Activated T-cell treated with anti-CD3 and anti-CD28 coated beads for 24 hours (primary cell): ENCODE data around the gene C18orf63.

Experiments
- DNase-seq: peaks from one replicate; pipeline ENCODE4 v3.0.0-alpha.2; 2020; ENCODE audit warnings: low read depth

C18orf63 gene

DNA sequence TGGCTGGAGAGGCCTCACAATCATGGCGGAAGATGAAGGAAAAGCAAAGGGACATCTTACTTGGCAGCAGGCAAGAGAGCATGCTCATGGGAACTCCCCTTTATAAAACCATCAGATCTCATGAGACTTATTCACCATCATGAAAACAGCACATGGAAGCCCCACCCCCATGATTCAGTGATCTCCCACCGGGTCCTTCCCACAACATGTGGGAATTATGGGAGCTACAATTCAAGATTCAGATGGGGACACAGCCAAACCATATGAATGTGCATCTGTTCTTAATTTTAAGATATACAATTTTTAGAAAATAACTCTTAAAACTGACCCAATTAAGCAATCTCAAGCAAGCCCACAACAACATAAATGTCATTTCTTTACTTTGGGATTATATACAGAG is 12.6 kb downstream of the C18orf63 start:
- DNase-seq = no peak

DNA sequence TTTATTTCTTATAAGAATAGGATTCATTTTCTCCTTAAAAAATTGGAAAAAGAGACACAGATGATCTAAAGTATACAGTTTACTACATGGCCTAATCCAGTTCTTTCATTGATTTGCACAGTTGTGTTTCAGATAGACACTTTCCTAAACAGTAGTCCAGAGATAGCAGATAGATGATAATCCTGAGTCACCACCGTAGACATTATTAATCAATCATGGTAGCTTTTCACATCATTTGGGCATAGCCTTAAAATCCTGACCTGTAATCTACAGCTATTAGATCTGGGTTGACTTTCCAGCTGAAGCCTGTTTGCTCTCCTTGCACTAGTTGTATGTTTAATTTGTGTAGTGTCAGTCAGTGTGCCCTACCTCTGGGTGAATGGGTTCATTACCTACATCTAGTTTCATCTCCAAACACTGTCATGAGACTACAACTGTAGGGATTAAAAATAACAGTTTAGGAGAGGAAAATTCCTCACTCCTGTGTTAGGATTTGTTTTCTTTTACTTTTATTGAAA is 14.1 kb downstream of the C18orf63 start:
- no peak for DNase-seq

DNA sequence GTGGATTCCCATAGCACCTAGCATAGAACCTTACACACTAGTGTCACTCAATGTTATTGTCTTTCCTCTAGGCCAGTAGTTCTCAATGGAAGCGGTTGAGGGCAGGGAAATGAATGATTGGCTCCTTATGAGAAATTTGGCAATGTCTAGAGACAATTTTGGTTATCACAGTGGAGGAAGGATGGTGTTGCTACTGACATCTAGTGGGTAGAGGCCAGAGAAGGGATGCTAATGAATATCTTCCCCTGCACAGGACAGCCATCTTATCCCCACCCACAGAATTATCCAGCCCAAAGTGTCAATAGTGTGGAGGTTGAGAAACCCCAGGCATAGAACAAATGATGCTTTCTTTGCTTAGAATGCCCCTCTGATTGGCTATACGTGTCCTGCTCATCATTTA is 15.8 kb downstream of the C18orf63 start:
- DNase-seq = no peak

DNA sequence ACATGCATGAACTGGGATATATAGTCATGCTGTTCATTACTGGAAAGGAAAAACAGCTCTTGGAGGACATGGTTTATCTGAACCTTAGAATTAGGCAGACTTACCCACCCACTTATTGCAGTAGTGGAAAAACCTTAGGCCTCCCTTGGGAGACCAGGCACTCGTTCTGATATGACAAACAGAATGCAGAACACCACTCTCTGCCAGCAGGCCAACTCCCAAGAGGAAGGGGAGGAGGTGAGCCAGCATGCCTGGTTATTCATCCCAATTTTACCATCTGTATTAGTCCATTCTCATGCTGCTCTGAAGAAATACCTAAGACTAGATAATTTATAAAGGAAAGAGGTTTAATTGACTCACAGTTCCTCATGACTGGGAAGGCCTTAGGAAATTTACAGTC is 17.5 kb downstream of the C18orf63 start:
- DNase-seq = no peak

DNA sequence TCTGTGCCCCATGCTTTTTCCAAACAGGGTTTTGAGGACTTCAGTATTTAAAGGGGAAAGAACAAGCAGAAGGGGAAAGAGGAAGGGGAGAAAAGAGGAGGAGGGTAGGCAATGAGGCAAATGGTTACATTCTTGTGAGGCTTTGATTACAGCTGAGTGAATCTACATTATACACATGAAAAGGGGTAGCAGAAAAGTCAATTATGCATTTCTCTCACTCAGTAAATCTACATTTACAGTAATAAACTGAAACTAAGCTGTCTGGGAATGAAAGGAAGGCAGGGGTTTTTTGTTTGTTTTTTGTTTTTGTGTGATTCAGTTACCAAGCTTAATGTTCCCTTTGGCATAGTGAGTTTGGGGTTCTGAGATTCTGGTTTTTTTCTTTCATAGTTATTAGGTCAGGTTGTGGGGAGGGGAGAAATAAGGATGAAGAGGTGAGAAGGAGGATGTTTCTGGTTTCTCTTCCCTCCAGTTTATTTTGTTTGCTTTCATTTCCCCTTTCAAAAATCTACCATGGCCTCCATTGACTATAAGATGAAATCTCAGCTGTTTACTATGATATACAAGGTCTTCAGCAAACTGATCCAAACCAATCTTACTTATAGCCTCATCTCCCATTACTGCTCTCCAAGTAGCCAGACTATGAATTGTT is 18.7 kb downstream of the C18orf63 start:
- no peak for DNase-seq

DNA sequence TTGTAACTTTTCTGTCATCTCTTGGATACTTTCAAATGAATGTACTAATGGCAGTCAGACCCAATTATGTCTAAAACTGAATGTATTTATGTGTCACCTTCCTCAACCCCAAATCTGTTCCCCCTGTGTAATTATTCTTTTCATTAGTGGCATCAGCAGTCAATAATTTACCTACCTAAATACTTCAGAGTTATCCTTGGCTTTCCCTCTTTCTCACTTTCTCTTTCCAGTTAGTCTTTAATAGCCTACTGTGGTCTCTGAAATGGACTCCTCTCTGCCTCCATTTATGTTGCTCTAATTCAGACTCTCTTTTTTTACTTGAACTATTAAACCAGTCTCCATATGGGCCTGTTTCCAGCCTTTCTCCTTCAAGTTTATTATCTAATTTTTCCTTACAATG is 21.0 kb downstream of the C18orf63 start:
- no peak for DNase-seq

DNA sequence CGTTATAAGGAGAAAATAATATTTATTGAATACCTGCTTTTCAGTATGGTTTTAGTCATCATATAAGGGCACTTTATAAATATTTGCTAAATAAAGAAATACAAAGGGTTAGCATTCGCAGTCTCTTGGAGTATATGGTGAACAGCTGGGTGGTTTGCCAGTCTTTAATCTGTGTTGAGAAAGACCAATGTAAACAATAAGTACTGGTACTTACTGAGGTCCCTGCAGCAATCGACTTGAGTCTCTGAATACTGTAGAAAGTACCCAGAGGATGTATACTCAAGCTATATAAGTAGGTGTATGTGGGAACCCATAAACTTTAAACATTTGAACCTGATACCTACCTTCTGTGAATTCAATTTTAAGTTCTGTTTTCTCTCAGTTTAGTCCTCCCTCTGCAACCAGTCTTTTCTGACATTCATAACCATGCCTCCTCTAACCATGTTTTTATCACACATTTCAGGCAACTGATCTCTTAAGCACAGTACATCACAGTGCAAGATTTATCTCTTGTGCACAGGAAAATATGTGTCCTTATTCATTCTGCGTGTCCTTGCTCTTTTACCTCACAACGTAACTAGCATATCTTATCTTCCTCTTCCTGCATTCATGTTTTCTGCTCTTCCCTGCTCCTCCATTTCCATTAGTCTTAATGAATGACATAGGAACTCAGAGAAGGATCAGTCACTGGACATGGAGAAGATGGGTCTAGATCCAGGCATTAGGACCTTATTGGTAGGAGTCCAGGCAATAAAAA is 21.7 kb downstream of the C18orf63 start:
- no peak for DNase-seq

DNA sequence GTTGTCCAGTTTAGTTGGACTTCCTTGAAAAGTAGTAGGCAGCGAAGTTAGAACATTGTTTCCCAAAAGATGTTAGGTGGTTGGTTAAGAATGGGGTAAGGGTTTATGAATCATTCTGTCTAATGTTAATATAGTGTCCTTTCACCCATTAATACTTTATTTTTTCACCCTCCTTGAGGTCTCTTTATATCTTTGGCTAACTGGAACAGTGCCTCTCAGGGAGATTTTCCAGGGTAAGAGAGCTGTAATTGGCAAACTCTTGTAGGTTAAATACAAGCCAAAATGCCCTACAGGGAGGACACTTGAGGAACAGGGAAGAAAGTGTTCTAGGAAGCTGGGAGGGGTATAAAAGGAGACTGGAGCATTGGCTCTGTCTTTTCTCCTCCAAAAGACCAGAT is 22.3 kb downstream of the C18orf63 start:
- DNase-seq = no peak

DNA sequence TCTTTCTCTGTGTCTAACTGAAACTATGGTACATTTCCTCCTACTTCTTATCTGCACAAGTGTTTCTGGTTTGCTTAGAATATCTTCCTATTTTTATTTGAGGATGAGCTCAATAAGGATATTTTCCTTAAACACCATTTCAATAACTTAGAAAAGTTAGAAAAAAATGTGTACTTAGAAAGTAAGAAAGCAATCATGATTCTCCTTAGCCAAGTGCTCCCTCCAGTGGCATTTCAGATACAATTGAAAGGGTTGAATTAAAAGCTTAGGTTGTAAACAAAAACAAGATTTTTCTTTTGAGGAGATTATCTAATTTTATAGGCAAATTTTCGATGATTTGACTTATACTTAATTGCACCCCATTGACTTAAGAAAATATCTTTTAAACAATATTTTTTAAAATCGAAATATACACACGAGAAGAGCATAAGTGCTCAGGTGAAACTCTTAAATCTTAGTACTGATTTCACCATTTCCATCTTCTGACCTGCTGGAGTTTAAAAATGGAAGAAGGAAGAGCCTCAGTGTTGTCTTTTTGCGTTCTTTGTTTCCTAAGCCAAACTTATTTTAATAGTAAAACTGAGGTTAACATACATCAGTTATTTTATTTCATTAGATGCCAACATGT is 26.9 kb downstream of the C18orf63 start:
- no peak for DNase-seq

DNA sequence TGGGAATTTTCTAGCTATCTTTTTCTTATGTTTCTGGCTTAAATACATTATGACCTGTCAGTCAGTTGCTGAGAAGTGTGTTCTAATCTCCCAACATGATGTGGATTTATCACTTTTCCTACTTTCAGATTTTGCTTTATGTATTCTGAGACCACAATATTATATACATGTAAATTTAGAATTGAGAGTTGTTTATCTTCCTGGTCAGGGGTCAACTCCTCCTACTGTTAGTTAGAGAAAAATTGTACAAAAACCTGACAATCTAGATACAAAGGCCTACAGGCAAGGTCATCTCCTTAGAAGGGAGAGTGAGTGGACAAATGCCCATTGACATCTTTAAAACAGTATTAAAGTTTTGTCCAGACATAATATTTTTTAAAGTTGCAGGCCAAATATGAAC is 30.6 kb downstream of the C18orf63 start:
- DNase-seq = no peak

DNA sequence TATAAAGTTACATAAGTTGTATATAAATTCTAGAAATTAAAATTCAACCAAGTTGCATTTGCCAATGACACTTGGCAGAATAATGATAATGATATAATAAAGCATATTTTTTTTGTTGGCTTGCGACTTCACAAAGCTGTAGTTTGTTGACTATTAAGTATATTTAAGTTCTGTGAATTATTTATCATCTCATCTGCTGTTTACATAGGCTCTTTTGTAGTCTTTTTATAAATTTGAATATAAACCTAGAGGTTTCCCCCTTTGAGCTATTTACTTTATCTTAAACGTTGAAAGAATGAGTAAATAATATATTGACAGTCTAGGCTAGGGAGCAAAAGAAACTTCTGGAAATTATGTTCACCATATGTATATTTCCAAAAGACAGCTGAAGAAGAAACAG is 32.9 kb downstream of the C18orf63 start:
- DNase-seq = no peak

DNA sequence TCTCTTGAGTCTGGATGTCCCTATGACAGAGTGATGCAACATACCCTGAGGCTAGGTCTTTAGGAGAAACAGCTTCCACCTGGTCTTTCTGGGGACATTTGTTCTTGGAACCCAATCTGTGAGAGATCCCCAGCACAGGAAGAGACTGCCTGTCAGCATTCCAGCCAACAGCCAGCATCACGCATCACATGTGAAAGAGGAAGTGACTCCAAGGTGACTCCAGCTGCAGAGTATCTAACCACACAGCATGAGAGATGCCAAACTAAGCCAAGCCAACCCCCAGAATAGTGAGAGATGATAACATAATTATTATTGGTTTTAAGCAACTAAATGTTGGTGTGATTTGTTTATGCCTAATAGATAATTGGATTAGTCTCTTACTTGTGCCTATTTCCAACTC is 35.7 kb downstream of the C18orf63 start:
- no peak for DNase-seq

DNA sequence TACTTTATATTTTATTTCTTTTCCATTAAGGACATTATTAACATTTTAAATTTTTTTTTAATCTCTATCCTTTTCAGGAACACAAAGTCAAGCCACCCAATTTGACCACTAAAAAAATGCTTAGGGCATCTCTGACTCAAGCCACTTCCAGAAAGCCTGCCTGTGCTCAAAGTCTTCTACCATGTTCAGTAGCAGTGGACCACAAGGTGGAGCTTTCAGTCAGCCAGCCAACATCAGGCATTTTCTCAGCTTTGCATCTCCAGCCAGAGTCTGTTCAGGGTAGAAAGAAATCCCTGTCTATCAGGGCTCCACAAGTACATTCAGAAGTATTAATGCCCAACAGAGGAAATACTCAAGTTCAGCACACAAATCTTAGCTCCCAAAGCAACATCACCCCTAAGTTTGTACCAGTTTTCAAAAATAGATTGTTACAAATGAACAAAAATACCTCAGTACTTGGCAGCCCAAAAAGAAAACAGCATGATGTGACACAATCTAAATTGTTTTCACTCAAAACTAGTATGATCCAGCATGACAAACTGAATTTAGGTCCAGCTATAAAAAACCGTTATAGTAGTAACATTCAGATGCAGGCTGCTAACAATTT is 37.6 kb downstream of the C18orf63 start:
- peak; percentile 37 for DNase-seq

DNA sequence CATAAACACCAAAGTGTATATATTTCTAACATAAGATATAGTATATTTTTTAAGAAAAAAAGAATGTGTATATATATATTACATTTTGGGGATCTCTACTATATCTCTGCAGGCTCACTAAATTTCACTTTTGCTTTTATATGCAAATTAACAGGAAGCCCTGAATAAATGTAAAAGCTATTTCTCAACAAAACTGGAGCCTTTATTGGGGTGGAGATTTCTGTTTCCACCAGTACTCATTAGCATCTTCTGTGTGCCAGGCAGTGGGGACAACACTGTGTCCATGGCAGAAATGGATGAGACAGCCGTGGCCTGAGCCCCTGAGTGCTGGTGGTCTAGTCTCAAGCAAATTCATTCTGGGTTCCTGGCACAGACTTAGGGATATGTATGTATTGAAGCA is 41.3 kb downstream of the C18orf63 start:
- no peak for DNase-seq

DNA sequence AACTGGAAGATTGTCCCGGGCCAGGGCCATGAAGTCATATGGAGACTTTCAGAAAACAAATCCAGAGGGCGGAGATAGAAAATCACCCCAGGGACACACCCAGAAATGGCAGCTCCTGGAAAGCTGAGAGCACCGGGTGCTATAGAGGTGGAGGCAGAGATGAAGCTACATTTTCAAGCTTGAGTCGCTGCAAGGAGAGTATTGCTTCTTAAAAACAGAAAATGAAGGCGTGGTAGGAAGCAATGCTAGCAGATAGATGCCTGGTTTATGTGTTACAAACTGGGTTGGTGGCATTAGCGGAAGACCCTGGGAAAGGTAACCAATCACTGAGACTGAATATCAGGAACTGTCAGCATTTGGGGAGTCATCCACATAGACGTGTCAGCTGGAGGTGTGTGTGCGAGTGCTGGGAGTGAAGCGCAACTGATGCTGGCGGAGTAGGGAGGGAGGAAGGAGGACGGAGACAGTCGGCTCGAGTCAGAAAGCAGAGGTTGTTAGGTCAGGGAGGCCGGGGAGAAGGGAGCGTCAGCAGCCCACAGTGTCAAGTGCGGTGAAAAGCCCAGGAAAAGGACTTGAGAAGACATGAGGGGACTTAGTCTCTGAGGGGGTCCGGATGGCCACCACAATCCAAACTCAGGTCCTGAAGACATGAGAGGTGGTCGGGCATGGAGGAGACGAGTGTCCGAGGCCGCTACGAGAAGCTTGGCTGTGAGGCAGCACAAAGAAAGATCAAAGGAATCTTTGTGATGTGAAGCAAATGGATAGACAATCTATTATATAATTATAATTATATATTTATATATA is 45.4 kb downstream of the C18orf63 start:
- no peak for DNase-seq

DNA sequence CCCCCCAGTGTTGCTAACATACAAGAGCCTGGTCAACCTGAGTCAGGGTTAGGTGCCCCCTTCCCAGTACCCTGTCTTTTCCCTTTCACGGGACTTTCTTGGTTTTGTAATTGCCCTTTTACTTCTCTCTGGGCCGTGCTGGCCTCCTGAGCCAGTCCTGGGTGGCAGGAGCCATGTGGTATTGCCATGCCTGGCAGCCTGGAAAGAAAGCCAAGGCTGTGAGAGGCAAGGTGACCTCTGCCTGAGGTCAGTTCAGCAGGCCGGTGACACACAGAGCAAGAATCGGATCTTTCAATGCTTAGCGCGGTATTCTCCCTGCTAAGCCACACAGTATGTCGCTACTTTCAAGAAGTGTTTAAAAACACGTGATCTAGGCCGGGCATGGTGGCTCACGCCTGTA is 52.3 kb downstream of the C18orf63 start:
- no peak for DNase-seq

DNA sequence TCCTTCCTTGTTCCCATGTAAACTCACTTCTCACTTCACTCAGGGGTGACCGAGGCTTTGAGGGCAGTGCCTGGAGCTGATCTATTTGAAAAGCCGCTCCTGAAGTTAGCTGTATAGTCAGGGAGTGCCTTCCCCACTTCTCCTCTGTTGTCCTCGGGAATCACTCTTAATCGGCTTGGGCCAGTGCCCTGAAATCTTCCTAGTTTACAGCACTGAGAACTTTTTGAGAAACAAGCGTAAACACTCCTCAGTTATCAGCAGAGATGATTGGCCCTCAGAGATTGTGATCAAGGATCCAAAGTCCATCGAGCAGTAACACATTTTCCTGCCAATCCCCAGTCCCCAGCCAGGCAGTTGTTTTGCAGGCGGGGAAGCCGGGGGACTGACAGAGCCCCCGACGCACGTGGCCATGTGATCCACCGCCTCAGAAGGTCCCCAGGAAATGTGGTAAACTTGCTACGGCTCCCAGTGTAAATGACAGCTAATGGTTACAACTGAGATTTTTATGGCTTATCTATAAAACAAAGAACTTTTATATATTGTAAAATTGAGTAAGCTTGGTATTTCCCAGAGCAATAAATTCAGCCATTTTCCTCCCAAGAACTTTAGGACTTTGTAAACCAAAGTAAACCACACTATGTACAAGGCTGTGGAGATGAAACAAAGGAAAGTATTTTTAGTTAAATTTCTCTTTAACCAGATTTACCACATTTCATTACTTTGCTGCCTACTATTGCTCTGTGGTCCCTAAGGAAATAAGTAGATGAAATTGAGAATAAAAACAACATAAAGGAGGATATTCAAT is 53.5 kb downstream of the C18orf63 start:
- no peak for DNase-seq

DNA sequence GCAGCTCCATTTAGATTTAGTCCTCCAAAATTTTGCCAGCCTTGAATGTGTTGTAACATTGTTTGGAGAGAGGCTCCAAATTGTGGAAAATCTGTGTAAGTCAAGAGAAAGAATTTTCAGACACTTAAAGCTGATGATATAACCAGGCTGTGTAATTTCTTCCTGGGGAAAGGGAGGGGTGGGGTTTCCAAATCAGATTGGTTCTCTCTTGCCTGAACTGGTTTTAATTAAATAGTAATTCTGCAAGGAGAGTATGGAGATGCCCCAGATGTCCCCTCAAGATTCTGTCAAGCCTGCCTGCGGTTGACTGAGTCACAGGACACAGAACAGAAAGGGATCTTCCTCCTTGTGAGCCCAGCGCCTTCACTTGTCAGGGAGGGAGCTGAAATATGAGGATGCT is 54.5 kb downstream of the C18orf63 start:
- DNase-seq = no peak

DNA sequence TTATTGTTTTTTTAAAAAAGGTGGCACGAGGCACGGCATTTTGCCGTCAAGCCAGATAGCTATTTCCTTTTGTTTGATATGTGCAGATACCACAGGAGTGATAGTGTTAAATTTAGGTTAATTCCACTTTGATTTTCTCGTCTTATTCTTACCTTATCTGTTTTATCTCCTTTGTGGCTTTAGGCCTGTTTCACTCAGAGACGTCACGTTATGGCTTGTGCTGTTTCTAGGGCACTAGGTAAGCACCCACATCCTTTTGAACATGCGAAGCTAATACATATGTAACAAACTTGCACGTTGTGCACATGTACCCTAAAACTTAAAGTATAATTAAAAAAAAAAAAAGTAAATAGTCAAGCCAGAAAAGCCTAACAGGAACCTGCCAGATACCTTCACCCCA is 57.8 kb downstream of the C18orf63 start:
- no peak for DNase-seq

DNA sequence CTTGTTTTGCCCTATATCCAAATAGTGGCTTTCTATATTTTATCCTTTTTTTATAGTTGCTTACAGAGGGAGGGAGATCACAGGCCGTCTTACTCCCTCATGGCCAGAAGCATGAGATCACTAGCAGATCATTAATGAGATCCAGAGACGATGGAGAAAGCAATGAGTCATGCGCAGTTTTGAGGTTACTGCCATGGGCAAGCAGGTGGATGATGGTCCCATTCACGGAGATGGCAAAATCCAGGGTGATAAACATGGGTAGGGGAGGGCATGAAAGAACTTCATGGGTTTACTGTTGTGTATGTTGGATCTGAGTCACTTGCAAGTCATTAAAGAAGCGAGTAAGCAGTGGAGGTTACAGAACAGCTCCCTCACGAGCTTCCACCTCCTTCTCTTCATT is 60.4 kb downstream of the C18orf63 start:
- DNase-seq = no peak

DNA sequence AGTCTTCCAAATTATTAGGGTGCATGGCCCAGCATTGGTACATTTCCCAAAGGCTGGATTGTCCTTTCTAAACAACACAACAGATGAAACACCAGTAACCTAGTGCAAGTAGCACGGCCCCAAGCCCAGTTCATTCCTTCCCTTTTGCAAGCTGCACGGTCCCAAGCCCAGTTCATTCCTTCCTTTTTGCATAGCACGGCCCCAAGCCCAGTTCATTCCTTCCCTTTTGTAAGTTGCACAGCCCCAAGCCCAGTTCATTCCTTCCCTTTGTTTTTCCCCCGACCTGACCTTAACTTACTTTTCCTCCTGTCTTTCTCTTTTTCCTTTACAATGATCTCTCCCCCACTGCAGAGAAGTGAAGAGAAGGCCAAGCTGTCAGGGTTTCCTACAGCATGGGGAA is 60.9 kb downstream of the C18orf63 start:
- DNase-seq = no peak
